GM21825 (cell line): ENCODE results near the gene SPP1.
"Not testable (repeated sequence)": the region's sequence is repeated elsewhere in the genome, so short reads cannot be mapped to it uniquely, and the experiment has no call there.

ENCODE experiments used
- ATAC-seq: cut with Tn5 transposase; IDR thresholded peaks from one replicate; pipeline ENCODE4 v1.9.1; 2021; ENCODE audit warnings: mild to moderate bottlenecking, moderate library complexity; ENCODE audit not compliant: unreplicated experiment

The SPP1 gene

DNA sequence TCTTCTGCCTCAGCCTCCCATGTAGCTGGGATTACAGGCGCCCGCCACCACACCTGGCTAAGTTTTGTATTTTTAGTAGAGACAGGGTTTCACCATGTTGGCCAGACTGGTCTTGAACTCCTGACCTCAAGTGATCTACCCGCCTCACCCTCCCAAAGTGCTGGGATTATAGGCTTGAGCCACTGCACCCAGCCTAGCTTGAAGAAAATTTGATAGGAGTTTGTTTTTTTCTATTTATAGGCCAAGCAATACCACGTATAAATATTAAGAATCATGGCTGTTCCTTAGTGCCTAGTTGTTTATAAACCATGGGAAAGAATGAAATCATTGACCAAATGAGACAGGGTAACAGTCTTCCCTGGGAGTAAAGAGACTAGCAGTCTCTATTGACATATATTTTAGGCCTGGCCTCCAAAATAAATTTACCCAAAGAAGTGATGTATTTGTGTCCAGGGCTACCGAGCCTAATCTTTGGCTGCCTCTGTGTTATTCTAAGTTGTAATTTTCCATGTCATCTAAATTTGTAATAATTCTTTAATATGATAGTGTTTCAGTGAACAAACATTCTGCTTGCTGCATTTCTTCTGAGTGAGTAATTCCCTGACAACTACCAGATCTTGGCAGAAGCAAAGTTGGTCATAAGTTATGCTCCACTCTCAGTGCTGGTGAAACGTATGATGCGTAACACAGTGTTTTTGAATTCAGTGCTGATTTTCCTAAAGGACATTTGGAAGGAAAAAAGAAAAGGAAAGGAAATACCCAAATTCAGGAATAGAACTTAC is 42.2 kb downstream of the SPP1 start:
- no peak for ATAC-seq

DNA sequence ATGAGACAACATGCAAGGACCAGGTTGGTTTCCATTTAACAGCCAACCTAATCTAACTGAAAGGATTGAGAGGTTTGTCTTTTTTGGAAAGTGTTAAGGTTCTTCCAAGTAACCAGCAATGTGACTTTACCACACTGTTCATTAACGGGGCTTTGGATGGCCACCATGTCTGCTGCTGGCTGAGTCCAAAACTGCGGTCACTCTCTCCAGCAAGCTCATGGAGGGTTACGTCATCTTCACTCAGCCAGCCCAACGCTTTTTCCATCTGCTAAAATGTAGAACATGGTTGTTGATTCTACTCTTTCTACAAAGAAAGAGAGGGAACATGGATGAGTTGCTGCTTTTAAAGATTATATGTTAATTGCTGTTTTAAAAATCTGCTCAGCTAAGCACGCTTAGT is 43.0 kb downstream of the SPP1 start:
- ATAC-seq = no peak

DNA sequence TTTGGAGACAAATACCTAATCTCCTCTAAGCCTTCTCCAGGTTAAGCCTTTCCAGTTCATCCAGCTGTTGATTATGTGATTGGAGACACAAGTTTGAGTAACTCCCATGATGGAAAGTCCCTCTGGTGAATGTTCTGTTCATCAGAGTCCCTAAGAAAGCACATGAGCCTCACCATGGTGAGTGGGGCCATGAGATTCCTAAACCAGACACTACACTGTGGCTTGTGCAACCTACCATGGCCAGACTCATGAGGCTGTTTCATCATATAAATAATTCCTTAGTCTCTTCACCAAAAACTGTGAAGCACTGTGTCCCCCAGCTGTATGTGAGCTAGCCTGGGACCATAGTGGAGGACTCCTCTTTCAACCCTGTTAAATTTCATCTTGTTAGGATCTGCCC is 46.3 kb downstream of the SPP1 start:
- ATAC-seq = no peak

DNA sequence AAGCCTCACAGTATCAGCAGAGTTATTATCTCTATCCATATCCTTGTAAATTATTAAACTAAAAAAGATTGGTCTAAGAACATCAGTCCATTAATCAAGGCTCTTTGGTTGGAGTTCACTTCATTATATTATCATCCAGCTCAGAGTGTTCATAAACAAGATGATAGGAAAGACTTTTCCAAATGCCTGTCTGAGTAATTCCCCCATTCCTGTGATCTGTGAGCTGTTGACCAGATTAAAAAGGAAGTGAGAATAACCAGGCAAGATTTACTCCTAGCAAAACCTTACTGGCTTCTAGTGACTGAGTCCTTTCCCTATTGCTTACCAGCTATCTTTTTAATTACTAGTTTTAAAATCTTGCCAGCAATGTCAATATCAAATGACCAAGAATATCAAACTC is 46.8 kb downstream of the SPP1 start:
- no peak for ATAC-seq

DNA sequence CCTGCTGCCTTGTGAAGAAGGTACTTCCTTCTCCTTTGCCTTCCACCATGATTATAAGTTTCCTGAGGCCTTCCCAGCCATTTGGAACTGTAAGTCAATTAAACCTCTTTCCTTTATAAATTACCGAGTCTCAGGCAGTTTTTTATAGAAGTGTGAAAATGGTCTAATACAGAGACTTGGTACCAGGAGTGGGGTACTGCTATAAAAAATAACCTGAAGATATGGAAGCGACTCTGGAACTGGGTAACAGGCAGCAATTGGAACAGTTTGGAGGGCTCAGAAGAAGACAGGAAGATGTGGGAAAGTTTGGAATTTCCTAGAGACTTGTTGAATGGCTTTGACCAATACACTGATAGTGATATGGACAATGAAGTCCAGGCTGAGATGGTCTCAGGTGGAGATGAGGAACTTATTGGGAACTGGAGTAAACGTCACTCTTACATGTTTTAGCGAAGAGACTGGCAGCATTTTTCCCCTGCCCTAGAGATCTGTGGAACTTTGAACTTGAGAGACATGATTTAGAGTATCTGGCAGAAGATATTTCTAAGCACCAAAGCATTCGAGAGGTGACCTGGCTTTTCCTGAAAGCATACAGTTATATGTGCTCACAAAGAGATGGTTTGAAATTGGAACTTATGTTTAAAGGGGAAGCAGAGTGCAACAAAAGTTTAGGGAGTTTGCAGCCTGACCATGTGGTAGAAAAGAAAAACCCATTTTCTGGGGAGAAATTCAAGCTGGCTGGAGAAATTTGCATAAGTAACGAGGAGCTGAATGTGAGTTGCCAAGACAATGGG is 50.6 kb downstream of the SPP1 start:
- ATAC-seq = not testable (repeated sequence)

DNA sequence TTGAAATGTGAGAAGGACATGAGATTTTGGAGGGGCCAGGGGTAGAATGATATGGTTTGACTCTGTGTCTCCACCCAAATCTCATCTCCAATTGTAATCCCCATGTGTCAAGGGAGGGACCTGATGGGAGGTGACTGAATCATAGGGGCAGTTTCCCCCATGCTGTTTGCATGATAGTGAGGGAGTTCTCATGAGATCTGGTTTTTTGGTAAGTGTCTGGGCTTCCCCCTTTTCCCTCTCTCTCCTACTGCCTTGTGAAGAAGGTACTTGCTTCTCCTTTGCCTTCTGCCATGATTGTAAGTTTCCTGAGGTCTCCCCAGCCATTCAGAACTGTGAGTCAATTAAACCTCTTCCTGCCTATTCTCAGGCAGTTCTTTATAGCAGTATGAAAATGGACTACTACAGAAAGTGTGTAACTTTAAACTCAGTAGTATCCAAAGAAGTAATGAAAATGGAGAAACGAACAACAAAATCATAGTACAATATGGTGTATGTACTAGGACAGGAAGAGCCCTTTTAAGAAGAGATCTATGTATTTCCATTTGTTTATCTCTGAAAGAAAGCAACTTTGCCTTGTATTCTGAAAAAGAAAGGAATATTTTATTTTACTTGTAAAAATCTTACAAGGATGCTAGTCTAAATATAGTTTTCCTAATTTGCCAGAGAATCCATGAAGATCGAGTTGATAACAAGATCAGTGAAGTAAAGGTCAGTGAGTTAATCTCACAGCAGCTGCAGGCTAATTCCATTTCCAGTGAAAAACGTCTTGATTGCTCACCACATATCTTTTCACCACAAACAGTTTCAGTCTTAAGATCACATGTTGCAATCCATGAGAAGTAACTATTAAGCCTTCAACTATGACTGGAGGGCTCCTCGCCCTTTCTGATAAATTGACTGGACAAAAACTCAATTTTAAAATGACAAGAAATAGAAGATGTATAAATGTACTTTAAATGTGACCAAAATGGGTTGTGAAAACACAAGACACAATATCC is 52.4 kb downstream of the SPP1 start:
- ATAC-seq = no peak

DNA sequence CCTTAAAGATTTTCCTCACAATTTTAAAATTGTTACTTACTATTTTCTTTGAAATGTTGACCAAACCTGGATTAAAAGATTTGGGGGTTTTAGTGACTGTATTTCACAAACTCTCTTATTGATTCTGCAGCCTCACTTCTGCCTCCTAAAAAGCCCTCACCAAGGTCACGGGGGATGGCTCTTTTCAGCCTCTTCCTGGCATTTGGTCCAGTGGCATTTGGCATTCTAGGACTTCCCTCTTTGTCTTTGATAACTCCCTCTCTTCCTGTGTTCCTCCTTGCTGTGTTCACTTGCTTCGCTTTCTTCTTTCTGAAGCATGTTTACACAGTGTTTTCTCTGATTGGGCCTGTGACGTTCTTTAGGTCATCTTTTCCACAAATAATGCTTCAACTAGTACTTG is 53.4 kb downstream of the SPP1 start:
- ATAC-seq = no peak

DNA sequence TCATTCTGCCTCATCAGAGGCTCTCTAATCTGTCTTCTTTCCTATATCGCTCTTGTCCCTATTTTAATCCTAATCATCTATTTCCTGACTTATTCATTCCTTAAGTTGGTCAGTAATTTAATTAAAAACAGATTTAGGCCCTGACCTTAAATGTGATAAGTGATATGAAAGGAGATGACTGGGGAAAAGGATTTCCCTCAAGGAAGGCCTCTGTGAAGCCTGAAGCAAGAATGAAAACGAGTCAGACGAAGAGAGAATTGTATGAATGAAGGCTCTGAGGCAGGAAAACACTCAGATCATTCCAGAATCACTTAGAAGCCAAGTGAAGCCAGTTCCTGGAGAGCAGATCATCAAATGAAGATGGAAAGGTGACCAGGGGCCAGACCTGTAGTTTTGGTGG is 54.0 kb downstream of the SPP1 start:
- no peak for ATAC-seq

DNA sequence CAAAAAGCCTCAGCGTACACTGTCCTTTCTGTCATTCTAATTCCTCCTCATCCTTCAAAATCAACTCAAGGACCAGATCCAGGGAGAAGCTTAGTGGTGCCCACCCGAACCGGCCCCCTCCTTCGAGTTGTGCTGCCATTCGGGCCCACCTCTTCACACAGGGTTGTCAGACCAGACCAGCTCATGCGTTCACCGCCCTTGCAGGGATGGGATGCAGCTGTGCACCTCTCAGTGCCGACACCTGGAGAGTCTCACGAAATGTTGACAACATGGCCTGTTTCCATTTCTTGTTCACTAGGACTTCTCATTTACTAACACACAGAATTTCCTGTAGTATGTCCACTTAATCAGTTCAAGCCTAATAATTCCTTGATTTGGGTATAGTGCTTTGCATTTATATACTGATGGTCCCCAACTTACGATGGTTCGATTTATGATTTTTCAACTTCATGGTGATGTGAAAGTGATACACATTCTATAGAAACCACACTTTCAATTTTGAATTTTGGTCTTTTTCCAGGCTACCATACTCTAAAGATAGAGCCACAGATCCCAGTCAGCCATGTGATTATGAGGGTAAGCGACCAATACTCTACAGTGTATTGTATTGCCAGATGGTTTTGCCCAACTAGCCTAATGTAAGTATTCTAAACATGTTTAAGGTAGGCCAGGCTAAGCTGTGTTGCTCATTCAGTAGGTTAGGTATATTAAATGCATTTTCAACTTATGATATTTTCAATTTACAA is 55.2 kb downstream of the SPP1 start:
- ATAC-seq = no peak
